ENCODE results near the gene NHSL2.

Gene NHSL2

DNA sequence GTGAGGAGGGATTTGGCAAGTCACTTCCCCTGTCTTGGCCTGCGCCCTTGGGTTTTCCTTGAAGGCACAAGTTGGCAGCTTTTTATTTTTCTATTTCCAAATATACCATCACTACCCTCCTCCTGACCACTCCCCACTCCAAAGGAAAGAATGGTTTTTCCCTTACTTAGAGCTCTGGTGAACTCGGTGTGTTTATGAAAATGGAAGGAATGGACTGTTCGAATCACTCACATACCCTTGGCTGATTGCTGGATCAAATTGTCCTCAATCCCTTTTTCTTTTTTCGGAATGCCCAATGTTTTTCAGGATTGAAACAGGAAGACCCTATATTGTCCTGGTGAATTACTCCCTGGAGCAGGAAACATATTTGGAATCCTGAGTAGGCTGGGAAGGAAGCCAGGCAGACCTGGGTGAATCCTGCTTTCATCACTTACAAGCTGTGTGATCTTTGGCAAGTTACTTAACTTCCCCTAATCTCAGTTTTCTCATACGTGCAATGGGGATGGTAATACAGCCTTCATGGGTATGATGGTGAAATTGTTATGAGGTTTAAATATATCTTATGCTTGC is 150.4 kb downstream of the NHSL2 start:
- Histone ChIP-seq H3K36me3 (ENCODE audit: insufficient read depth, low read length) (no peaks in the 10 kb centered on the region), H3K27ac (ENCODE audit: low read depth, low read length) (no peak overlapping the region), H3K9me3 (ENCODE audit: low read length) (no peaks in the 10 kb centered on the region)

DNA sequence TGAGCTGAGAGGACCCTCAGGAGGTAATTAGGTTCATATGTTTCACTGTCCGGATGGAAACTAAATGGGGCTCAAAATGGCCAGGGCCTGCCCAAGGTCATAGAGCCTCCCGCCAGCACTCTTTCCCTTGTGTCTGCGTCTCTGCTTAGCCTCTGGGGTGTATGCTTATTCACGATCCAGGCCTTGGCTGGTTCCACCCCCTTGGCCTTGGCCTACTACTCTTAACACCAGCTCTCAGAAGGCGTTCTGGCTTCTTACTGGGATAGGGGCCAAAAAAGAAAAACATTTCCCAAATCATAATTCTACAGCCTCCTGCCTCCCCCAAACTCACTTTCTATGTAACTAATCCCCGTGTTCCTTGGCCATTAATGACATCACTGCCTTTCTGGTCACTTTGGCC is 152.3 kb downstream of the NHSL2 start:
- H3K9me3 ChIP-seq (ENCODE audit: low read length), result no peaks in the 10 kb centered on the region
- H3K27me3 ChIP-seq (ENCODE audit: control insufficient read depth in 1 of 2, insufficient read depth in 2 of 2, low read length in 2 of 2), result peaks cover 0 to 10% of the 10 kb centered on the region in 2 donors
- H3K27ac ChIP-seq (ENCODE audit: low read depth, low read length), result peak overlapping the region; percentile 21
- peaks cover 33% of the 10 kb centered on the region for H3K4me1 ChIP-seq (ENCODE audit: insufficient read depth, low read length)
- no peak overlapping the region for H3K9ac ChIP-seq (ENCODE audit: low read length)
- no peak overlapping the region for H3K4me3 ChIP-seq (ENCODE audit: low read depth in 1 of 2, low read length in 2 of 2)
- H3K36me3 ChIP-seq (ENCODE audit: insufficient read depth, low read length), result no peaks in the 10 kb centered on the region

More for the DNA sequence above, 150.4 kb downstream of the NHSL2 start:
- Histone ChIP-seq H3K27me3 (ENCODE audit: control insufficient read depth in 1 of 2, insufficient read depth in 2 of 2, low read length in 2 of 2) (peaks cover 0 to 5% of the 10 kb centered on the region in 2 donors), H3K4me1 (ENCODE audit: insufficient read depth, low read length) (peaks cover 33% of the 10 kb centered on the region), H3K4me3 (ENCODE audit: low read depth in 1 of 2, low read length in 2 of 2) (no peak overlapping the region), H3K9ac (ENCODE audit: low read length) (no peak overlapping the region)

DNA sequence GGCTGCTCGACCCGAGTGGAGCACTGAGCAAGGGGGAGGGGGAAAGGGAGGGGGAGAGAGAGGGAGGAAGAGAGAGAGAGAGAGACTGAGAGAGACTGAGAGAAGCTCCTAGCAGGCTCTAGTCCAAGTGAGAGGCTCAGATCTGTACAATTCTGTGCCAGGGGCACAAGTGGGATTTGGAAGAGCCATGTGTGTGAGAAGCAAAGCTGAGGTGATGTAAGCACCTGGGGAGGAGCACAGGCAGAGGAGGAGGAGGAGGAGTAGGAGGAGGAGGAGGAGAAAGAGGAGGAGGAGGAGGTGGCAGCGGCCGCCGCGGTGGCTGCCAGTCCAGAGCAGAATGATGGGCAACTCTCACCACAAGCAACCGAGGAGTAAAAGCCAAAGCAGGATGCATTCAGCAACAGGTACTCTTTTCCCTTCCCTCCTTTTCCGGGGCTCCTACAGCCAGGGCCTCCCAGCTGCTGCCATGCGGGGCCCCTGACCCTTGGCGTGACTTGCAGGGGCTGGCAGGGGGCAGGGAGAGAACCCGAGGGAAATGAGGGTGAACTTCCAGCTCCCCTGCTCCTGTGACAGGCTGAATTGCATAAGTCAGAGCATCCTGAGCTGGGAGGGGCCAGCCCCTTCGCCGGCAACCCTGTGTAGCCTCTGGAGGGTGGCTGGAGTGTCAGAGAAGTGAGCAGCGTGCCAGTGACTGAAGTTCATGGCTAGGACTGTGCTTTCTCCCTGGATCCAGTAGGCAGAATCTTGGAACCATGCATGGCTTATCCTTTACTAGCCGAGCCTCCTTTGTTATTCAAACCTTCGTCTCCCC is 158.9 kb downstream of the NHSL2 start:
- peaks cover 4% of the 10 kb centered on the region for H3K4me1 ChIP-seq (ENCODE audit: insufficient read depth, low read length)
- H3K9me3 ChIP-seq (ENCODE audit: low read length), result no peaks in the 10 kb centered on the region
- peaks cover 0 to 35% of the 10 kb centered on the region in 2 donors for H3K27me3 ChIP-seq (ENCODE audit: control insufficient read depth in 1 of 2, insufficient read depth in 2 of 2, low read length in 2 of 2)
- peak overlapping the region; percentile 23 for H3K27ac ChIP-seq (ENCODE audit: low read depth, low read length)
- H3K36me3 ChIP-seq (ENCODE audit: insufficient read depth, low read length), result no peaks in the 10 kb centered on the region
- H3K9ac ChIP-seq (ENCODE audit: low read length), result no peak overlapping the region
- peak overlapping the region in 1 of 2 donors; percentile 39 for H3K4me3 ChIP-seq (ENCODE audit: low read depth in 1 of 2, low read length in 2 of 2)

DNA sequence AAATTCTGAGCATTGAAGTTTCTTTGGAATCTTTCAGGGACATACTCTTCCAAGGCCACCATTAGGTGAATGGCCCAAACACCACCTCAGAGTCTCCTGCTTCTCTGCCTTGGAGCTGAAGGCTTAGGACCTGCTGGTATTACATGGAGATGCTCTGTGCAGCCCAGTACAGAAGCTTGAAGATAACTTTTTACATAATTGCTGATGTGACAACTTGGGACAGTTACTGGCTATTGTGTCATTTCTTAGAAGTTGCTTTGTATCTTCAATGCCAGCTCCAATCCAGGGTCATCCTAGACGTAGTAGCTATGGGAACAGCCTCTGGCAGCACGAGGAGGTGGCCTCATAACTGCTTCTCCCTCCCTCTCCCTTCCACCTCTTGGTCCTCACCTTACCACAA is 160.6 kb downstream of the NHSL2 start:
- no peak overlapping the region for H3K4me3 ChIP-seq (ENCODE audit: low read depth in 1 of 2, low read length in 2 of 2)
- H3K9me3 ChIP-seq (ENCODE audit: low read length), result no peaks in the 10 kb centered on the region
- peaks cover 0 to 29% of the 10 kb centered on the region in 2 donors for H3K27me3 ChIP-seq (ENCODE audit: control insufficient read depth in 1 of 2, insufficient read depth in 2 of 2, low read length in 2 of 2)
- no peak overlapping the region for H3K9ac ChIP-seq (ENCODE audit: low read length)
- H3K4me1 ChIP-seq (ENCODE audit: insufficient read depth, low read length), result peaks cover 4% of the 10 kb centered on the region
- no peak overlapping the region for H3K27ac ChIP-seq (ENCODE audit: low read depth, low read length)
- H3K36me3 ChIP-seq (ENCODE audit: insufficient read depth, low read length), result no peaks in the 10 kb centered on the region

DNA sequence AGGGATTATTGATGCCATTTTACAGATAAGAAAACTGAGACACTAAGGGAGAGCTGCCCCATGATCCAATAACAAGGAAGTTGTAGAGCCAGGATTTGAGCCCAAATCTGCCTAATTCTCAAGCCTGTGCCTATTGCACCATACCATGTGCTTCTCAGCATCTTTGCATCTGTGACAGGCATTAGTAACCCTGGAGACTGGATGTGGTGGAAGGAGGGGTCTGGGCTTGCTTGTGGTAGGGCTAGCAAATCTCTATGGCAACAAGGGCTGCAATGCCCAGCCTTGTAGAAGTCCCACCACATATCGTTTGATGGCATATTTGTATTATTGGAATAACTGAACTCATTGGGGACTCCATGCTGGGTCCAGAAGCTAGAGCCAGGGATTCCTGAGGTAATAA is 163.0 kb downstream of the NHSL2 start:
- Histone ChIP-seq H3K9me3 (ENCODE audit: low read length) (no peaks in the 10 kb centered on the region), H3K4me1 (ENCODE audit: insufficient read depth, low read length) (peaks cover 4% of the 10 kb centered on the region), H3K36me3 (ENCODE audit: insufficient read depth, low read length) (no peaks in the 10 kb centered on the region), H3K27me3 (ENCODE audit: control insufficient read depth in 1 of 2, insufficient read depth in 2 of 2, low read length in 2 of 2) (peaks cover 0 to 25% of the 10 kb centered on the region in 2 donors), H3K4me3 (ENCODE audit: low read depth in 1 of 2, low read length in 2 of 2) (no peak overlapping the region), H3K9ac (ENCODE audit: low read length) (no peak overlapping the region), H3K27ac (ENCODE audit: low read depth, low read length) (no peak overlapping the region)

DNA sequence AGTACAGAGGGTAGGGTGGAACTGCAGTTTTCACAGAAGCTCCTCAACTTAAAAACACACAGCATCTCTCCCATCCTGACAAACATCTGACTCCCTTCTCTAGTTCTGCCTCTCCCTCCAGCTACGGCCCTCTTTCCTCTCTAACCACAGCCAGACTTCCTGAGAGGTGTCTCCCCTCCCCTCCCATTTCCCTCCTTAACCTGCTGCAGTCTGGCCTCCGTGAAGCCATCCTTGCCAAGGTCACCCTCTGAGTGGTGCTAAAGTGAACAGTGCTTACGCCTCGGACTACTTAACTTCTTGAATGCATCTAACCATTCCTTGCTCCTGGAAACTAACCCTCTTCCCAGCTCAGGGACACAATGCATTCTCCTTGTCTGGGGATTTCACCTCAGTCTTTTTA is 167.8 kb downstream of the NHSL2 start:
- H3K27ac ChIP-seq (ENCODE audit: low read depth, low read length), result no peak overlapping the region

DNA sequence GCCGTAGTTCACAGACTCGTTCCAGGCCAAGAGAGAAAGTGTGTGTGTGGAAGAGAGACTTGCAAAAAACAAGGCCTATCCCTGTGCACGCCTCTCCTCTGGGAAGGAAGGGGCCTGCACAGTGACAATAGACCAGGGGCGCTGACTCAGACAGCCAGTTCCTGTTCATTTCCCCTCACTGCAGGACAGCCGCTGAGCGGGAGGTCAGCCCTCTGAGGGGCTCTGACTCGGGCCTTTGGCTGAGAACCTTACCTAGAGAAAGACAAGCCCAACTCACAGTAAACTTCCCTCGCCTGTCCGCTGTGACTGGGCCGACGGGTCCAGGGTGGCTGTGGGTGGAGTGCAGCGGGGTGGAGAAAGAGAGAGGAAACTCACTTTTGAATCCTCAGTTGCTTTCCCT is 169.0 kb downstream of the NHSL2 start:
- Histone ChIP-seq H3K4me3 (ENCODE audit: low read depth in 1 of 2, low read length in 2 of 2) (no peak overlapping the region), H3K27me3 (ENCODE audit: control insufficient read depth in 1 of 2, insufficient read depth in 2 of 2, low read length in 2 of 2) (no peaks in the 10 kb centered on the region), H3K9me3 (ENCODE audit: low read length) (no peaks in the 10 kb centered on the region), H3K4me1 (ENCODE audit: insufficient read depth, low read length) (peaks cover 10% of the 10 kb centered on the region), H3K36me3 (ENCODE audit: insufficient read depth, low read length) (no peaks in the 10 kb centered on the region), H3K9ac (ENCODE audit: low read length) (no peak overlapping the region), H3K27ac (ENCODE audit: low read depth, low read length) (no peak overlapping the region)

More for the DNA sequence above, 167.8 kb downstream of the NHSL2 start:
- Histone ChIP-seq H3K36me3 (ENCODE audit: insufficient read depth, low read length) (no peaks in the 10 kb centered on the region), H3K9me3 (ENCODE audit: low read length) (no peaks in the 10 kb centered on the region), H3K9ac (ENCODE audit: low read length) (no peak overlapping the region), H3K4me3 (ENCODE audit: low read depth in 1 of 2, low read length in 2 of 2) (no peak overlapping the region), H3K4me1 (ENCODE audit: insufficient read depth, low read length) (peaks cover 10% of the 10 kb centered on the region), H3K27me3 (ENCODE audit: control insufficient read depth in 1 of 2, insufficient read depth in 2 of 2, low read length in 2 of 2) (peaks cover 0 to 3% of the 10 kb centered on the region in 2 donors)

DNA sequence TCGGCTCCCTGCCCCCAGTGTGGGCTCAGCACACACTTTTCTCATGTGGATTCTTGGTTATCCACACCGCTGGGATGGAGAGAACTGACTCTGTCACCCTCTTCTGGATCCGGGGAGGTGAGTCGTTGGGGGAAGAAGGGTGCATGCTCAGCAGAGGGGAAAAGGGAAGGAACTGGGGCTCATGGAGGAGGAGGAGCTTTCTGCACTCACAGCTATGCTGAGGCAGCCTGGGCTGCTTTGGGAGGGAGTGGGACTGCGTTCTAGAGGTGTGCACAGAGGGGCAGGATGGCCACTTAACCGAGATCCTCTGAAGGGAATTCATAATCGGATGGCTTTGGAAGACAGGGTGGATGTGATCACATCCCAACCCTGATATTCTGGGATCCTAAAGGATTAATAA is 169.5 kb downstream of the NHSL2 start:
- H3K27ac ChIP-seq (ENCODE audit: low read depth, low read length), result no peak overlapping the region
- H3K9ac ChIP-seq (ENCODE audit: low read length), result no peak overlapping the region
- H3K4me1 ChIP-seq (ENCODE audit: insufficient read depth, low read length), result peaks cover 10% of the 10 kb centered on the region
- H3K4me3 ChIP-seq (ENCODE audit: low read depth in 1 of 2, low read length in 2 of 2), result no peak overlapping the region
- H3K27me3 ChIP-seq (ENCODE audit: control insufficient read depth in 1 of 2, insufficient read depth in 2 of 2, low read length in 2 of 2), result no peaks in the 10 kb centered on the region
- no peaks in the 10 kb centered on the region for H3K9me3 ChIP-seq (ENCODE audit: low read length)
- no peaks in the 10 kb centered on the region for H3K36me3 ChIP-seq (ENCODE audit: insufficient read depth, low read length)

DNA sequence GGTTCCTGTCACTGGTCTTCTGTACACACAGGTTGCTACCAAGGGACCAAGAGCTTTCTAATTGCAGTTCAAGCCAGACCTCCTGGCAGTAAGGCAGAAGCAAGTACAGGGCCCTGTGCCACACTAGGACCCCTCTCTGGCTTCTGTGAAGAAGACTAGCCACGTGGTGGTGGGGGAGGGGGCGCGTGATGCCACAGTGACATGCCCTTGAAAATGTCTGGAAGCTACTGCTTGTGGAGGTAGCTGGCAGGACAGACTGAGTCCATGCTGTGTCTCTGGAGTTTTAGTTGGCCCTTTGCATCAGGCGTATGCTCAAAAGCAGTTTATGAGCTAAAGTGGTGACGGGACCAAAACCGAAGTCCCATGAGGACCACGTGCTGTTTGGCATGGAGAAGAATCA is 170.2 kb downstream of the NHSL2 start:
- Histone ChIP-seq H3K4me3 (ENCODE audit: low read depth in 1 of 2, low read length in 2 of 2) (no peak overlapping the region), H3K36me3 (ENCODE audit: insufficient read depth, low read length) (no peaks in the 10 kb centered on the region), H3K9ac (ENCODE audit: low read length) (no peak overlapping the region), H3K27ac (ENCODE audit: low read depth, low read length) (no peak overlapping the region), H3K4me1 (ENCODE audit: insufficient read depth, low read length) (peaks cover 10% of the 10 kb centered on the region), H3K27me3 (ENCODE audit: control insufficient read depth in 1 of 2, insufficient read depth in 2 of 2, low read length in 2 of 2) (no peaks in the 10 kb centered on the region), H3K9me3 (ENCODE audit: low read length) (no peaks in the 10 kb centered on the region)

DNA sequence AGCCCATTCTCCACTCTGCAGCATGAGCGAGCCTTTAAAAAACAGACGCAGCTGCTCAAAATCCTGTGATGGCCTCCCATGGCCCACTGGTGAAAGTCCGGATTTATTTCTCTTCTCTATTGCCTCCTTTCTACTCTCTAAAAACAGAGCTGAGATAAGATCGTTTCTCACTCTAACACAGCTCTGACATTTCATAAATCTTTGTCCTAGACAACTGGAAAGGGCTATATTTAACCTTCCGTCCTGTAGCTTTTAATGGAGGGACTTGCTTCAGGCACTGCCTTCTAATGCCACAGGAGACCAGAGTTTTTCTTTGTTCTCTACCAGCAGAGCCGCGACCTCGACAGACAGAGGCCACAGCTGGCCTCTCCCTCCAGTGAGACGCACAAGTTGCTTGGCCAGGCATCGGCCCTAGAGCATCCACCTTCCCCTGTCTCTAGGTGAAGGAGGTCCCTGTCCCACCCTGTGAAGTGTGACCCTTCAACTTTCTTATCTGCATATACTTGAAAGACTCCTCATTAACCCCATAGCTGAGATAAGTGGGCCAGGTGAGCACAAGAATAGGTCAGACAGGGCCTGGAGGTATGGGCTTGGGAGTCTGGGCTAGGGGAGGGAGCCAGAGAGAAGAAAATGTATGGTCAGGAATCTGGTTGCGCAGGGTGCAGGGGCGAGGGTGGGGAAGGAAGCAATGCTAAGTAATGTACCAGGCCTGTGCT is 171.1 kb downstream of the NHSL2 start:
- H3K4me3 ChIP-seq (ENCODE audit: low read depth in 1 of 2, low read length in 2 of 2), result no peak overlapping the region
- H3K27me3 ChIP-seq (ENCODE audit: control insufficient read depth in 1 of 2, insufficient read depth in 2 of 2, low read length in 2 of 2), result no peaks in the 10 kb centered on the region

DNA sequence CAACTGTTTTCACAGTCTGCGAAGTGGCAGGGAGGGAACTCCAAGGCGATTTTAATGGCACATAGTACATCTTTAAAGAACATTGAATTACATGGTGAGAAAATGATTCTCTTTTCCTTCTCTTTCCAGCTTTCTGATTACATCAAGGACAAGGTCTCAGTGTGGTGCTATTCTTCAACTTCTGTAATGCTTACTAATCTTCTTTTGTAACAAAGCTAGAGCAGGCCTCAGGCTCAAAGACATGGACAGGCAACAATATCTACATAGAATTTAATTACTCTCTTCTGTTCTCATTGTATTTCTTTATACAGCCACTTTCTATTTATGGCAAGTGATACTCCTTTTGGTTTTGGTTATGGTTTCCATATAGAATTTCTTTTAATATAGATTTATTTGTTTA is 172.6 kb downstream of the NHSL2 start:
- H3K4me3 ChIP-seq (ENCODE audit: low read depth in 1 of 2, low read length in 2 of 2), result no peak overlapping the region
- H3K4me1 ChIP-seq (ENCODE audit: insufficient read depth, low read length), result peaks cover 10% of the 10 kb centered on the region

More for the DNA sequence above, 171.1 kb downstream of the NHSL2 start:
- Histone ChIP-seq H3K36me3 (ENCODE audit: insufficient read depth, low read length) (no peaks in the 10 kb centered on the region), H3K4me1 (ENCODE audit: insufficient read depth, low read length) (peaks cover 10% of the 10 kb centered on the region), H3K27ac (ENCODE audit: low read depth, low read length) (no peak overlapping the region), H3K9ac (ENCODE audit: low read length) (no peak overlapping the region), H3K9me3 (ENCODE audit: low read length) (no peaks in the 10 kb centered on the region)

More for the DNA sequence above, 172.6 kb downstream of the NHSL2 start:
- H3K9me3 ChIP-seq (ENCODE audit: low read length), result no peaks in the 10 kb centered on the region
- H3K9ac ChIP-seq (ENCODE audit: low read length), result no peak overlapping the region
- no peaks in the 10 kb centered on the region for H3K27me3 ChIP-seq (ENCODE audit: control insufficient read depth in 1 of 2, insufficient read depth in 2 of 2, low read length in 2 of 2)
- H3K36me3 ChIP-seq (ENCODE audit: insufficient read depth, low read length), result no peaks in the 10 kb centered on the region
- H3K27ac ChIP-seq (ENCODE audit: low read depth, low read length), result no peak overlapping the region
